ENCODE measurements around the gene MYBPH. TPM values are rescaled to one million over a fixed set of nuclear protein-coding genes. Genes with fewer than 3 reads are reported as not detected.
A peak's percentile ranks its signal among the peaks of the same experiment; 100 is the strongest.

The MYBPH gene
- total RNA-seq, 6 experiments from 2014 or later = 0.12 TPM; not detected in 5

GRCh38 chr1:203177036-203177405 is 1.4 kb upstream of the MYBPH start:
- TF ChIP-seq CTCF (IDR thresholded peaks at IDR 0.05) = no peak
- TF ChIP-seq POLR2A (IDR thresholded peaks at IDR 0.05) = no peak
- Histone ChIP-seq H3K9me3 (no peaks in the 10 kb centered on the region), H3K4me1 (no peaks in the 10 kb centered on the region), H3K27ac (no peak overlapping the region), H3K27me3 (no peaks in the 10 kb centered on the region), H3K4me3 (no peak overlapping the region), H3K36me3 (no peaks in the 10 kb centered on the region)
- DNase-seq = no peak
- WGBS (ENCODE audit: insufficient coverage, low coverage, low lambda C conversion rate, missing lambda C conversion rate) = 86% methylated on average over 5 of the region's 6 CpGs
- intact Hi-C loops (cut with DNase I) = no loop called here
- no peak for ATAC-seq

- intact Hi-C loops (cut with DNase I) = no loop called here
- Histone ChIP-seq H3K27me3 (no peaks in the 10 kb centered on the region), H3K4me3 (no peak overlapping the region), H3K27ac (no peak overlapping the region), H3K4me1 (no peaks in the 10 kb centered on the region), H3K9me3 (no peaks in the 10 kb centered on the region), H3K36me3 (no peaks in the 10 kb centered on the region)
- DNase-seq = no peak
- WGBS (ENCODE audit: insufficient coverage, low coverage, low lambda C conversion rate, missing lambda C conversion rate) = 81% methylated on average over 5 of the region's 9 CpGs
- no peak for ATAC-seq
- TF ChIP-seq CTCF (IDR thresholded peaks at IDR 0.05) = no peak
- no peak for TF ChIP-seq POLR2A (IDR thresholded peaks at IDR 0.05)
Measured at GRCh38 chr1:203176273-203177035, 828 bp upstream of the MYBPH start.

- H3K4me1 ChIP-seq = no peaks in the 10 kb centered on the region
- no peaks in the 10 kb centered on the region for H3K9me3 ChIP-seq
- WGBS (ENCODE audit: insufficient coverage, low coverage, low lambda C conversion rate, missing lambda C conversion rate) = 10% methylated on average over 2 of the region's 9 CpGs
- TF ChIP-seq CTCF (IDR thresholded peaks at IDR 0.05) = no peak
- no peak for TF ChIP-seq POLR2A (IDR thresholded peaks at IDR 0.05)
- H3K27ac ChIP-seq = no peak overlapping the region
- no peaks in the 10 kb centered on the region for H3K27me3 ChIP-seq
- intact Hi-C loops (cut with DNase I) = no loop called here
- ATAC-seq = peak; percentile 6 to 28 (median 8)
- H3K4me3 ChIP-seq = no peak overlapping the region
- DNase-seq = no peak
- H3K36me3 ChIP-seq = no peaks in the 10 kb centered on the region
Measured at GRCh38 chr1:203175827-203176241, 208 bp upstream of the MYBPH start.

GRCh38 chr1:203174324-203174985 is 1.2 kb downstream of the MYBPH start:
- intact Hi-C loops (cut with DNase I) = no loop called here
- Histone ChIP-seq H3K36me3 (no peaks in the 10 kb centered on the region), H3K27me3 (no peaks in the 10 kb centered on the region), H3K4me3 (no peak overlapping the region), H3K27ac (no peak overlapping the region), H3K4me1 (no peaks in the 10 kb centered on the region), H3K9me3 (no peaks in the 10 kb centered on the region)
- 81% methylated on average over 3 of the region's 12 CpGs for WGBS (ENCODE audit: insufficient coverage, low coverage, low lambda C conversion rate, missing lambda C conversion rate)
- ATAC-seq (no peak), DNase-seq (no peak)
- TF ChIP-seq POLR2A (IDR thresholded peaks at IDR 0.05) (no peak), CTCF (IDR thresholded peaks at IDR 0.05) (no peak)

Measured in right lobe of liver (tissue), 6 donors.